Type B pancreatic cell (in vitro differentiated cells): Measurements from ENCODE around the gene ZNF444. TPM values are rescaled to one million over a fixed set of nuclear protein-coding genes. Genes with fewer than 3 reads are reported as not detected.
A peak's percentile ranks its signal among the peaks of the same experiment; 100 is the strongest.

Experiments used
- DNase-seq: peaks from one replicate; pipeline ENCODE4 v3.0.0; 2021; ENCODE audit warnings: mixed read lengths; ENCODE audit not compliant: unreplicated experiment; ENCODE audit errors: extremely low spot score
- H3K27ac Mint-ChIP-seq: 2 replicates; pipeline ENCODE4 v1.8.0; 2021; ENCODE audit warnings: mild to moderate bottlenecking, mixed read lengths
- H3K27me3 Mint-ChIP-seq: 2 replicates; pipeline ENCODE4 v1.8.0; 2021; ENCODE audit warnings: mixed read lengths
- H3K36me3 Mint-ChIP-seq: 2 replicates; pipeline ENCODE4 v1.8.0; 2021; ENCODE audit warnings: mixed read lengths
- H3K4me1 Mint-ChIP-seq: one replicate; pipeline ENCODE4 v1.8.0; 2021; ENCODE audit warnings: mixed read lengths; ENCODE audit not compliant: unreplicated experiment
- H3K4me3 Mint-ChIP-seq: 2 replicates; pipeline ENCODE4 v1.8.0; 2021; ENCODE audit warnings: mild to moderate bottlenecking, mixed read lengths
- H3K9me3 Mint-ChIP-seq: 2 replicates; pipeline ENCODE4 v1.8.0; 2021; ENCODE audit warnings: mixed read lengths
- total RNA-seq: library from RNA; stranded (reverse); gene quantifications from 2 replicates; pipeline ENCODE4 v1.2.1, GENCODE V29; 2021; ENCODE audit warnings: low replicate concordance
- TF ChIP-seq, protein P1 (sequence below): fragments of 200-600 bp; sonication (generic); conservative IDR thresholded peaks from 2 replicates; pipeline ENCODE4 v1.5.0; 2021; ENCODE audit warnings: antibody characterized with exemption, mild to moderate bottlenecking

ZNF444 gene
- total RNA-seq, 1 donor from 2014 or later = 40.7 TPM

- H3K36me3 Mint-ChIP-seq = no peaks in the 10 kb centered on the region
- H3K27me3 Mint-ChIP-seq = no peaks in the 10 kb centered on the region
- peak overlapping the region; percentile 90 for H3K4me3 Mint-ChIP-seq
- TF ChIP-seq, protein P1, sequence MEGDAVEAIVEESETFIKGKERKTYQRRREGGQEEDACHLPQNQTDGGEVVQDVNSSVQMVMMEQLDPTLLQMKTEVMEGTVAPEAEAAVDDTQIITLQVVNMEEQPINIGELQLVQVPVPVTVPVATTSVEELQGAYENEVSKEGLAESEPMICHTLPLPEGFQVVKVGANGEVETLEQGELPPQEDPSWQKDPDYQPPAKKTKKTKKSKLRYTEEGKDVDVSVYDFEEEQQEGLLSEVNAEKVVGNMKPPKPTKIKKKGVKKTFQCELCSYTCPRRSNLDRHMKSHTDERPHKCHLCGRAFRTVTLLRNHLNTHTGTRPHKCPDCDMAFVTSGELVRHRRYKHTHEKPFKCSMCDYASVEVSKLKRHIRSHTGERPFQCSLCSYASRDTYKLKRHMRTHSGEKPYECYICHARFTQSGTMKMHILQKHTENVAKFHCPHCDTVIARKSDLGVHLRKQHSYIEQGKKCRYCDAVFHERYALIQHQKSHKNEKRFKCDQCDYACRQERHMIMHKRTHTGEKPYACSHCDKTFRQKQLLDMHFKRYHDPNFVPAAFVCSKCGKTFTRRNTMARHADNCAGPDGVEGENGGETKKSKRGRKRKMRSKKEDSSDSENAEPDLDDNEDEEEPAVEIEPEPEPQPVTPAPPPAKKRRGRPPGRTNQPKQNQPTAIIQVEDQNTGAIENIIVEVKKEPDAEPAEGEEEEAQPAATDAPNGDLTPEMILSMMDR = no peak
- no peak for DNase-seq
- H3K27ac Mint-ChIP-seq = peak overlapping the region; percentile 91
- H3K9me3 Mint-ChIP-seq = no peaks in the 10 kb centered on the region
- H3K4me1 Mint-ChIP-seq = peaks cover 24% of the 10 kb centered on the region
Observed at GRCh38 chr19:56118666-56119581, 22.2 kb upstream of the ZNF444 start.

DNA sequence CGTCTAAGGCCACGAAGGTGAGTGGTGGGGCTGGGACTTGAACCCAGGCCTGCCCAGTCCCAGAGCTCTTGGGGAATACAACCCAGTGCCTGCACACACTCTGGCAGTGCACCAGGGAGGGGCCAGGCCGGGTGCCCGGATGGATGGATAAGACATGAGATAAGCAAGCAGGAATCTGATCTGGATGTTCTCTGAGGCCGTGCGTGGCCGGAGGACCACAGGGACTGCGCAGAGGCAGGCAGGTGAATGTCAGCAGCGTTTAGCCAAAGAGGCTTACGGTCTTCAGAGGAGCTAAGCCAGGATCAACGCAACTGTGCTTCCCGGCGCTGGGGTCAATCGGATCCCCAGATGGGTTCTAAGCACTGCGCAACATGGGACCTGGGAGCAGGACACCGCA, 21.5 kb upstream of the ZNF444 start:
- peaks cover 21% of the 10 kb centered on the region for H3K4me1 Mint-ChIP-seq
- TF ChIP-seq, protein P1 = no peak
- peak overlapping the region; percentile 90 for H3K4me3 Mint-ChIP-seq
- H3K36me3 Mint-ChIP-seq = no peaks in the 10 kb centered on the region
- DNase-seq = no peak
- H3K27ac Mint-ChIP-seq = peak overlapping the region; percentile 91
- no peaks in the 10 kb centered on the region for H3K9me3 Mint-ChIP-seq
- H3K27me3 Mint-ChIP-seq = no peaks in the 10 kb centered on the region

GRCh38 chr19:56120002-56120370, 21.1 kb upstream of the ZNF444 start:
- no peaks in the 10 kb centered on the region for H3K36me3 Mint-ChIP-seq
- no peak for DNase-seq
- H3K4me3 Mint-ChIP-seq = peak overlapping the region; percentile 90
- H3K4me1 Mint-ChIP-seq = peaks cover 17% of the 10 kb centered on the region
- H3K27ac Mint-ChIP-seq = peak overlapping the region; percentile 91
- no peaks in the 10 kb centered on the region for H3K9me3 Mint-ChIP-seq
- H3K27me3 Mint-ChIP-seq = no peaks in the 10 kb centered on the region
- TF ChIP-seq, protein P1 = no peak

DNA sequence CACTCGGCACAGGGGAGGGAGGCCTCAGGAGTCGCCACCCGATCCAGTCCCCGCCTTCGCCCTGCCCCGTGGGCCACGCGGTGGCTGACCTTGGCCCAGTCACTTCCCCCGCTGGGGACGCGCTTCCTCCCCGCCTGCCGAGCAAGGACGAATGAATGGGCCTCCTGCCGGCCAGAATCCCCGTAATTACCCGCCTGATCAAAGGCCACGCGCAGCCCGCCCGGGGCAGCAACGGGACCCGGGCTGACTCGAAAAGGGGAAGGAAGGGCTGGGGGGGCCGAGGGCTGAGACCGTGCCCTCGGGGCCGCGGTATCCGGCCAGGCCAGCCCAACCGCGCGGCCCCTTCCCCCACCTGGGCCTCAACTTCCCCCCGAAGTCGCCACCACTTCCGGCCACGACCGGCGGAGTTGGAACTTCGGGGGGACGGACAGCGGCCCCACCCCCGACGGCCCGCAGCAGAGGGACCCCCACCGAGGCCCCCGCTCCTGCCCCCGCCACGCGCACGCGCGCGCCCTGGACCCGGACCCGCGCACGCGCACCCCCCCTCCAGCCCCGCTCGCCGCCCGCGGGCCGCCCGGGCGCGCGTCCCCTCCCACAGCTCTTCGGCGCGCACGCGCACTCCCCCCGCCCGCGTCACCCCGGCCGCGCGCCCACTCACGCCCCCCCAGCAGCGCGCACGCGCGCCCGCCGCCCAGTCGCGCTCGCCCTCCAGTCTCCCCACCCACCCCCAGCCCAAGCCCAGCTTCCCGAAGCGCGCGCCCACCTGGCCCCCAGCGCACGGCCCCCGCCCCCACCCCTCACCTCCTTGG, 20.5 kb upstream of the ZNF444 start:
- Mint-ChIP-seq H3K9me3 (no peaks in the 10 kb centered on the region), H3K27ac (peak overlapping the region; percentile 91), H3K27me3 (no peaks in the 10 kb centered on the region), H3K4me3 (peak overlapping the region; percentile 90), H3K4me1 (peaks cover 15% of the 10 kb centered on the region), H3K36me3 (no peaks in the 10 kb centered on the region)
- peak; percentile 78 for DNase-seq
- TF ChIP-seq, protein P1 = peak; percentile 45

DNA sequence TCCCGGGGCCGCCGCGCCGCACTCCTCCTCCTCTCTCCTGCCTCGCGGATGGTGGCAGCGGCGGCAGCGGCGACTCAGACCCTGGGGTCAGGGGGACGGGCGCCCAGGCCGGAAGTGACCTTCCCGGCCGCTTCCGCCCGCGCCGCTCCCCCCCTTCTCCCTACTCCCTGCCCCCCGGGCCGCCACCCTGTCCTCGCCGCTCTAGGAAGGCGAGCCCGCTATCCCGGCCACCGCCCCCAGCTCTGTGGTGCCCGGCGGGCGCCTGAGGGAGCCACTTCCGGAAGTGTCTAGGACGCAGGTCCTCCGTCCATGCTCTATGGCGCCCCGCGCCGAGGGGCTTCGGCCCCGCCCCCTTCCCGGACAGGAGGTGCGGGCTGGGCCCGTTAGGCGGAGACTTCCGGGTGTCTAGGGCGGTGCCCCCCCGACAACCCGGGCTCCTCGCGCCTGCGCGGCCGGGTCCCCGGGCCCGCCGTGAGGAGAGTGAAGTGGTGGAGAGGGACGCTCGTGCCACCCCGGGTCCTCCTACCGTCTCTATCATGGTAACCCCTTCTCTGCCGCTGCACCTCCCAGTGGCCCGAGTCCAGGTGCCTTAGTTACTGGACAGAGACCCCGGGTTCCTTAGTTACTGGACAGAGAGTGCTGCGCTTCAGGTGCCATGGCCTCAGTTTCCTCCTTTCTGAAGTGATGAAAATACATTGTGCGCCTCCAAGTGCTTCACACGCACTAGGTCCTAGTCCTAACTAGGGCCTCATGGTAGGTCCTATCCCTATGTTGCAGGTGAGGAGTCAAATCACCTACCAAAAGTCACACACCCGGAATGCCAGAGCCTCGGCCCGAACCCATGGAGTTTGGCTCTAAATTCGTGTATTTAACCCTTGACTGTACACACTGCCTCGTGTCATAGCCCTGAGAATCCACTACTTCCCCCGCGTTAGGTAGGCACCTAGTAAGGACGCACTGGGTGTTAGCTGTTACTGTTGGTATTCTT, 19.6 kb upstream of the ZNF444 start, which contains the start of gene ZNF787:
Gene ZNF787, minus strand, starts transcription at position 116 of the 988 bp plus-strand sequence. CDS start 18,078 bp downstream, outside the sequence.
- TF ChIP-seq, protein P1 = no peak
- peaks cover 15% of the 10 kb centered on the region for H3K4me1 Mint-ChIP-seq
- H3K4me3 Mint-ChIP-seq = peak within 1 kb of the TSS; percentile 90
- H3K9me3 Mint-ChIP-seq = no peaks in the 10 kb centered on the region
- peak within 1 kb of the TSS; percentile 91 for H3K27ac Mint-ChIP-seq
- no peaks in the 10 kb centered on the region for H3K27me3 Mint-ChIP-seq
- H3K36me3 Mint-ChIP-seq = no peaks in the 10 kb centered on the region
- DNase-seq = peak; percentile 100
